Measurements from ENCODE around the gene MTMR10. TPM values are rescaled to one million over a fixed set of nuclear protein-coding genes. Genes with fewer than 3 reads are reported as not detected.
A peak's percentile ranks its signal among the peaks of the same experiment; 100 is the strongest.

Gene MTMR10
- polyA plus RNA-seq, 1 of the 3 experiments (the other 2 are of a cell fraction): 6.4 TPM

- Histone ChIP-seq H3K36me3 (replicated peaks in 1 of 2; ENCODE audit: control insufficient read depth in 1 of 2, insufficient read depth in 2 of 2, low read length in 1 of 2) (no peaks in the 10 kb centered on the region), H3K79me2 (ENCODE audit: insufficient read depth) (no peaks in the 10 kb centered on the region), H3K27me3 (ENCODE audit: insufficient read depth) (no peaks in the 10 kb centered on the region), H3F3A (replicated peaks; ENCODE audit: insufficient read depth) (peaks cover 13% of the 10 kb centered on the region), H4K20me1 (ENCODE audit: insufficient read depth) (no peaks in the 10 kb centered on the region), H3K4me3 (ENCODE audit: low read depth in 2 of 2, low read length in 1 of 2) (no peak overlapping the region), H3K9me2 (no peaks in the 10 kb centered on the region), H2AFZ (ENCODE audit: low read depth) (peak overlapping the region; percentile 40; the same call in 1 of the 2 replicates), H3K9ac (peak overlapping the region; percentile 23; the same call in 1 of the 2 replicates), H3K4me1 (ENCODE audit: control insufficient read depth in 1 of 2, insufficient read depth in 2 of 2, low read depth in 1 of 2, low read length in 1 of 2) (peaks cover 16 to 22% of the 10 kb centered on the region in 2 experiments; a peak in 3 of 4 replicates), H3K4me2 (peak overlapping the region; percentile 10), H3K27ac (ENCODE audit: low read depth in 2 of 2, low read length in 1 of 2) (peak overlapping the region; percentile 7 to 57; a peak in 3 of 4 replicates), H3K9me3 (no peaks in the 10 kb centered on the region)
- WGBS (ENCODE audit: low lambda C conversion rate): 30% methylated on average over 3 of the region's 3 CpGs
- ChIA-PET CTCF (interaction anchor here (1.1 to 3.5 kb wide), 3 partner anchors 13 to 166 kb away, joined by 3 to 12 read pairs (median 3); no protein-coding TSS in a partner anchor), POLR2A (no interaction called here)
- DNase-seq: peak; percentile 42
- no peak for TF ChIP-seq NFIC (IDR thresholded peaks at IDR 0.05; ENCODE audit: borderline replicate concordance)
- no peak for TF ChIP-seq MXI1 (IDR thresholded peaks at IDR 0.05; ENCODE audit: low read depth, low read length)
- no peak for TF ChIP-seq FOSL2 (IDR thresholded peaks at IDR 0.05; ENCODE audit: borderline replicate concordance, low read depth)
- TF ChIP-seq FOXM1 (IDR thresholded peaks at IDR 0.05; ENCODE audit: low read depth): no peak
- TF ChIP-seq USF2 (IDR thresholded peaks at IDR 0.05; ENCODE audit: borderline replicate concordance, low read depth, low read length): no peak
- TF ChIP-seq SMC3 (IDR thresholded peaks at IDR 0.05; ENCODE audit: low read depth, low read length): no peak
- no peak for TF ChIP-seq FOXJ3 (CRISPR knock-in tag; IDR thresholded peaks at IDR 0.05)
- TF ChIP-seq PBX3 (IDR thresholded peaks at IDR 0.05): no peak; the same call in 1 of the 2 replicates
- TF ChIP-seq RCOR1 (IDR thresholded peaks at IDR 0.05; ENCODE audit: low read length): 0 out of 2 replicates have a peak, but pooled peaks have one; percentile 21
- TF ChIP-seq GABPA (IDR thresholded peaks at IDR 0.05; ENCODE audit: low read depth): no peak
- TF ChIP-seq RFX5 (IDR thresholded peaks at IDR 0.05; ENCODE audit: low read length): no peak
- no peak for TF ChIP-seq CHD2 (IDR thresholded peaks at IDR 0.05; ENCODE audit: low read length, partially characterized antibody)
- peak; percentile 38; the same call in 1 of the 2 replicates for TF ChIP-seq MAX (IDR thresholded peaks at IDR 0.05; ENCODE audit: low read depth)
- no peak for TF ChIP-seq SIN3A (IDR thresholded peaks at IDR 0.05; ENCODE audit: borderline replicate concordance, low read depth, low read length)
- TF ChIP-seq RAD21 (IDR thresholded peaks at IDR 0.05; ENCODE audit: low read length): no peak
- no peak for TF ChIP-seq POLR2AphosphoS5 (IDR thresholded peaks at IDR 0.05; ENCODE audit: low read depth, low read length)
- TF ChIP-seq JUND (IDR thresholded peaks at IDR 0.05): no peak
- TF ChIP-seq GATA2 (CRISPR knock-in tag; IDR thresholded peaks at IDR 0.05): peak; percentile 81
- TF ChIP-seq CTCF (IDR thresholded peaks at IDR 0.05): no peak
- no peak for TF ChIP-seq NRF1 (IDR thresholded peaks at IDR 0.05; ENCODE audit: low read depth, low read length)
- no peak for TF ChIP-seq REST (IDR thresholded peaks at IDR 0.05; ENCODE audit: low read depth, low read length)
- TF ChIP-seq MEF2A (IDR thresholded peaks at IDR 0.05; ENCODE audit: borderline replicate concordance, low read depth): no peak
- TF ChIP-seq EP300 (IDR thresholded peaks at IDR 0.05; ENCODE audit: borderline replicate concordance in 1 of 2, low read depth in 1 of 2, low read length in 1 of 2): peak in 1 of 2 experiments; percentile 44; a peak in 1 of 4 replicates
- no peak for TF ChIP-seq TEAD4 (IDR thresholded peaks at IDR 0.05; ENCODE audit: borderline replicate concordance, insufficient read depth)
- TF ChIP-seq ELF1 (IDR thresholded peaks at IDR 0.05): no peak
- TF ChIP-seq TCF12 (IDR thresholded peaks at IDR 0.05): peak; percentile 32; the same call in 1 of the 2 replicates
Measured at GRCh38 chr15:31024979-31025378, 33.6 kb upstream of the MTMR10 start.
